HG03442 (cell line): ENCODE measurements around the gene AAMDC.

ENCODE experiments used
- ATAC-seq: cut with Tn5 transposase; IDR thresholded peaks from one replicate; pipeline ENCODE4 v1.9.1; 2021; ENCODE audit warnings: mild to moderate bottlenecking, moderate library complexity; ENCODE audit not compliant: unreplicated experiment

AAMDC gene

GRCh38 chr11:77820565-77821348 is at the start of gene AAMDC, which contains the start of gene RSF1:
AAMDC (plus strand) TSS chr11:77821144; CDS start chr11:77842497, 21,353 bp downstream.
RSF1 (minus strand) TSS chr11:77820722; CDS start chr11:77820714, 8 bp downstream.
- peak; percentile 83 for ATAC-seq

GRCh38 chr11:77775936-77776335 is 45.0 kb upstream of the AAMDC start:
- ATAC-seq, result no peak

- no peak for ATAC-seq
Measured at GRCh38 chr11:77776455-77776854, 44.5 kb upstream of the AAMDC start.

DNA sequence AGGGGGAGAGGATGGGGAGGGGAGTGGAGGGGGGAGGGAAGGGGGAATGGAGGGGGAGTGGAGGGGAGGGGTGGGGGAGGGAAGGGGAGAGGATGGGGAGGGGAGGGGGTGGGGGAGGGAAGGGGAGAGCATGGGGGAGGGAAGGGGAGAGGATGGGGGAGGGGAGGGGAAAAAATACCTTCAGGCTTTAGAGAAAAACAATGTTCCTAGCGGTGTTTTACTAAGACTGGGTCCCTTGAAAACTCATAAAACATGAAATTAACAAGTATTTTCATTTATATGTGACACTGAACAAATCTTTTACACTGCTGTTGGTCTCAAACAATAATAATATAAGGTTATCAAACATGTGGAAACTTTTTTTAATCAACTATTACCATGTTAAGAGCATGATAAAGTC is 42.8 kb upstream of the AAMDC start:
- ATAC-seq, result no peak

GRCh38 chr11:77778549-77778948 is 42.4 kb upstream of the AAMDC start:
- no peak for ATAC-seq

GRCh38 chr11:77779935-77780334 is 41.0 kb upstream of the AAMDC start:
- no peak for ATAC-seq

DNA sequence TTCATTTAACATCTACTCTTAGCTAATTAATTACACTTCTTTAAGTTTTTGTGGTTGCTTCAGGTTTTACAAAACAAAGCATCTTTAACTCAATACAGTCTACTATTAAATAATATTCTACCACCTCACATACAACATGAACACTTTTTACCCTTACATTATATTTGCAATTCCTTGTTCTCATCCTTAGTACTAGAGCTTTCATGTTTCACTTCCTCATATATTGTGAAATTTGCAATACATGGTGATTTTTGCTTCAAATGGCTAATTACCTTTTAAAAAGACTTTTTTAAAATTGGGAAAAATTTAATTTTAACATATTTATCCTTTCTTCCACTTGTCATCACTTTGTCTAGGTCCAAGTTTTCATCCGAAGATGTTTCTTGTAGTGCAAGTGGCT is 37.9 kb upstream of the AAMDC start:
- ATAC-seq, result no peak

GRCh38 chr11:77784572-77784971 is 36.4 kb upstream of the AAMDC start:
- no peak for ATAC-seq

GRCh38 chr11:77789061-77789730 is 31.7 kb upstream of the AAMDC start:
- no peak for ATAC-seq

DNA sequence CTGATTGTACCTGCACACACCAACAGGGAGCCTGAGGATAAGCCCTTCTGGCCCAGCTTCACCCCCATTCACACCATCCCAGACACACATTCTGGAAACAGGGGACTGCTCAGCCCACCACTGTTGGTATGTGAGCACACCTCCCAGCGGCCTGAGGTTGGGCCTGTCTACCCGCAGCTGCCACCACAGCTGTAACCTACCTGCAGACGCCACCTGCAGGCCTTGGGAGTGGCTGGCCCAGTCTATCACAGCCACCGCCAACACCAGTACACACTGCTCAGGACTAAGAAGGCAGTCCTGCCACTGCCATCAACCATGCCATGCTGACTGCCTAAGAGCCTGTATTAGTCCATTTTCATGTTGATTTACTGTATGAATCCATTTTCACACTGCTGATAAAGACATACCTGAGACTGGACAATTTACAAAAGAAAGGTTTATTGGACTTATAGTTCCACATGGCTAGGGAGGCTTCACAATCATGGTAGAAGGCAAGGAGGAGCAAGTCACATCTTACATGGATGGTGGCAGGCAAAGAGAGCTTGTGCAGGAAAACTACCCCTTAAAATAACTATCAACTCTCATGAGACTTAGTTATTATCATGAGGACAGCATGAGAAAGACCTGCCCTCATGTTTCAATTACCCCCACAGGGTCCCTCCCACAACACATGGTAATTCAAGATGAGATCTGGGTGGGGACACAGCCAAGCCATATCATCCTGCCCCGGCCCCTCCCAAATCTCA is 31.0 kb upstream of the AAMDC start:
- ATAC-seq, result no peak

DNA sequence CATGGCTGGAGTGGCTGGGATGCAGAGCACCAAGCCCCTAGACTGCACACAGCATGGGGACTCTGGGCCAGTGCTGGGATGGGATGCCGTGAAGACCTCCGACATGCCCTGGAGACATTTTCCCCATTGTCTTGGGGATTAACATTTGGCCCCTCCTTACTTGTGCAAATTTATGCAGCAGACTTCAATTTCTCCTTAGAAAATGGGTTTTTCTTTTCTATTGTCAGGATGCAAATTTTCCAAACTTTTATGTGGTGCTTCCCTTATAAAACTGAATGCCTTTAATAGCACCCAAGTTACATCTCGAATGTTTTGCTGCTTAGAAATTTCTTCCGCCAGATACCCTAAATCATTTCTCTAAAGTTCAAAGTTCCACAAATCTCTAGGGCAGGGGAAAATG is 29.6 kb upstream of the AAMDC start:
- ATAC-seq, result no peak

DNA sequence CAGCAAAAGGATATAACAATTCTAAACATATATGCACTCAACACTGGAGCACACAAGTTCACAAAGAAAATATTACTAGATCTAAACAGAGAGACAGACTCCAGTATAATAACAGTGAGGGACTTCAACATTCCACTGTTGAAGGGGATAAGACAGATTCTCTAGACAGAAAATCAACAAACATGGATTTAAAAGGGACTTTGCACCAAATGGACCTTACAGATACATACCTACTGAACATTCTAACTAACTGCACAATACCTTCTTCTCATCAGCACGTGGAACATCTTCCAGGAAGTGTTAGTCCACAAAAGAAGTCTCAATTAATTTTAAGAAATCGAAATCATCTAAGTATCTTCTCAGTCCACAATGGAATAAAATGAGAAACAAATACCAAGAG is 27.0 kb upstream of the AAMDC start:
- ATAC-seq, result no peak

DNA sequence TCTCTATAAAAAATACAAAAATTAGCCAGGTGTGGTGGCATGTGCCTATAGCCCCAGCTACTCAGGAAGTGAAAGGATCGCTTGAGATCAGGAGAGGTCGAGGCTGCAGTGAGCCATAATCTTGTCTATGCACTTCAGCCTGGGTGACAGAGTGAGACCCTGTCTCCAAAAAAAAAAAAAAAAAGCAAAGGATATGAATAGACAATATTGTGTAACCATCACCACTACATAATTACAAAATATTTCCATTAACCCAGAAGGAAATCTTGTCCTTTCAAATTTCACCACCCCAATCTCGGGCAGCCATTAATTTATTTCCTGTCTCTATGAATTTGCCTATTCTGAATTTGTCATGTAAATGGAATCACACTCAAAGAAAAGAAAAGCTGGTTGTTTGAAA is 21.6 kb upstream of the AAMDC start:
- no peak for ATAC-seq

- ATAC-seq, result no peak
Measured at GRCh38 chr11:77800449-77800848, 20.5 kb upstream of the AAMDC start.

DNA sequence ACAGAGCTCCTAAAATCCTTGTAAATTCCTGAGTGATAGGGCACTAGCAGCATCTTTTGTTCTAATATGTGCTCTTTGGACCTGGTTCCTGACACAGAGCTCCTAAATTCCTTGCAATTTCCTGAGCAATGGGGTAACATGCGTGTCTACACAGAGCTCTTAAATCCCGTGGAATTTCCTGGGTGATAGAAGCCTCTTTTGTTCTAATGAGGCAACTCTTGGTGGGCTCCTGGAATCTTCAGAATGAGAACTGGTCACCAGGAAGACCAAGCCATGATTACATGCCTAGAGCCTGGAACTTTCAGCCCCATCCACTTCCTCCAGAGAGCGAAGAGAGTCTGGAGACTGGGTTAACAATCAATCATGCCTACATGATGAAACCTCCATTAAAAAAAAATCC is 19.5 kb upstream of the AAMDC start:
- ATAC-seq, result no peak

- ATAC-seq, result no peak
Measured at GRCh38 chr11:77806415-77806814, 14.5 kb upstream of the AAMDC start.

DNA sequence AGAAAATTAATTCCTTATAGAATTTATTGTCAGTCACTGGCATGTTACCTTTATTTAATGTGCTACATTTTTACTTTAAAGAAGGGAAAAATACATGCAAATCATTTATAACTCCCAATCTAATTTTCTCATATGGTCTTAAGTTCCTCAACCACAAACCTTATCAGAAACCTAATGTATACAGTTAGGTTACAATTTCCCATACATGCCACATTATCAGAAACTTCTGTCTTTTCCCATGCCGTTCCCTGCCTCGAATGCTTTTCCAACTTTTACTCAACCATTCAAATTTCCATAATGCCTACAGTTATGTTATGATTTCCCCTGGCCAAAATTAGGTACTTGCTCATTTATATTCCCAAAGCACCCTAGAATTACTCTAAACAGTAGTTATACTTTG is 14.0 kb upstream of the AAMDC start:
- no peak for ATAC-seq

DNA sequence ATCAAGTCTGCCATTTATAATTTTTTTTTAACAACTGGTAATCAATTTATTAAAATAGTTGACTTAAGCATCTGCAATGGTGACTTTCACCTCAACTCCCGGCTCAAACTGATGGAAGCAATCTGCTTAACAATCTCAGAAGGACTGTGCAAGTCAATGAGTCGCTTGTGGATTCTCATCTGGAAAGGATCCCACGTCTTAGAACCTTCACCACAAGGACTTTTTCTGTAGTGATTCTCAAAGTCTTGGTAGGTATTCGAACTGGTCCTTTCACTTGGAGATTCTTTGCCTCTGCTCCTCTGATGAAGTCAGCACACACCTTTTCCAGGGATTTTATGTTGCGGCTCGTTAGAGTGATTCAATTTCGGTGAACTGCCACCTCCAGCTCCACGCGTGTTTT is 7.7 kb upstream of the AAMDC start:
- no peak for ATAC-seq

DNA sequence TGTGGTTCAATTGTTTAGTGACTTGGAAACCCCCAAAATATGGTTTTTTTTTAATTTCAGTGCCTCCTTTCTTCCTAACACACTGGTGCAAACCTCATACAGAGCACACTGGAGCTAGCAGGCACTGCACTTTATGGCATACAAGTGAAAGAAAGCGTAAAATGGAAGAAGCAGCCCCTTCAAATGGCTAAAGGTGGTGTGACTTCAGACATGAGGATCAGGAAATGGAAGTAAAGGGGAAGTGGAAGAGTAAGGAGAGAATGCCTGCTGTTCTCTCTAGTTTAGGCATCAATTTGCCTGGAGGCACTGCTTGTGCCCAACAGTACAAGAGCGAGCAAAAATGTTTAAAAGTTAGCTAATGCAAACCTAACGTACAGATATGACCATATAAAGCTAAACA is 6.1 kb upstream of the AAMDC start:
- ATAC-seq, result no peak

DNA sequence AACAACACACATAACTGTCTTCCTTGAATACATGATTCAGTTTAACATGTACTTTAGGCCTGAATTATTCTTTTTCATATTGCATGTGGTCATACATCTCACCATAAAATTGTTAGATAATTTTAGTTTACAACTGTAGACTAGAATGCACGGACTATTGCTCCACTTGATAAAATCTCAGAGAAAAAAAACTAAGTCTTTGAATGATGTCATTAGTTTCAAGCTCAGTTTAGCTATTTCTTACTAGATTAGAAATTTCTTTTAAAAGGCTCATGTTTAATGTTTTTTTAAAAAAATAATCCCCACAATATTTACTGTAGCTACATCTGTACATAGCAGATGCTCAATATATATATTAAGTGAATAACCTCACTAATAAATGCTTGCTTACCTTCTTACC is 5.5 kb upstream of the AAMDC start:
- ATAC-seq, result no peak

DNA sequence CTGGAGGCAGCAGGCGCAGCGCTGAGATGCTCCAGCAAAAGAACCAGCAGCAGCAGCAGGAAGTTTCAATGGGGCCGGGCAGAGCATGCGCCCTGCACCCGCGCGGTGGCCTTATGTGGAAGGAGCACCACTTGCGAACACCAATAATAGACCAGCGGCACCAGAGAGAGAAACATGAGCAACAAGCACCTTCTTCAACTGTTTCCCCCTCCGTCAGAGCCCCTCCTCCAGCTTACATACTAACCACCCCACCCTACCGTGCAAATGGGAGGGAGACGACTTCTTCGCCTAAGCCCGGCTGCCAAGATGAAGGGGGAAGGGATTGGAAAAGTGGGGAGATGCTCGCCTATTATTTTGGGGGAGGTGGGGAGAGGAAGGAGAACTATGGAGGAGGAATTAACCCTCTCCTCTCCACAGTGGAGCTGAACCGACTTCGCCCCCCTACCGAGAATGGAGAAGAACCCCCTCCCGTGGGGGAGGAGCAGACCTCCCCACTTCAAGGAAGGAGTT is 1.5 kb upstream of the AAMDC start:
- ATAC-seq, result peak; percentile 47
